Effector CD4-positive, alpha-beta T cell (primary cell): ENCODE data around the gene FGR.

ENCODE experiments used
- DNase-seq: peaks from one replicate; pipeline ENCODE4 v3.0.0-alpha.2; 2020

FGR gene

GRCh38 chr1:27564710-27565649, 70.0 kb downstream of the FGR start:
- no peak for DNase-seq

- no peak for DNase-seq
Observed at GRCh38 chr1:27563591-27564471, 71.2 kb downstream of the FGR start.

GRCh38 chr1:27563341-27563590, 71.7 kb downstream of the FGR start:
- no peak for DNase-seq

- no peak for DNase-seq
Observed at GRCh38 chr1:27562534-27563340, 72.2 kb downstream of the FGR start.
